DOHH2 (cell line): ENCODE data around the gene GLCE.

Source experiments
- EZH2phosphoT487 ChIP-seq: fragments of 200-600 bp; sonication (generic); IDR thresholded peaks from 2 replicates; pipeline ENCODE4 v1.6.1; 2017; ENCODE audit warnings: borderline replicate concordance, mild to moderate bottlenecking, antibody characterized with exemption, low read length, moderate library complexity, mixed read lengths
- TF ChIP-seq, protein P1 (sequence below): fragments of 200-600 bp; sonication (generic); IDR thresholded peaks from one replicate; pipeline ENCODE4 v1.5.1; 2014; ENCODE audit warnings: antibody characterized with exemption, mild to moderate bottlenecking, low read depth, low read length; ENCODE audit not compliant: poor library complexity, severe bottlenecking

DNA sequence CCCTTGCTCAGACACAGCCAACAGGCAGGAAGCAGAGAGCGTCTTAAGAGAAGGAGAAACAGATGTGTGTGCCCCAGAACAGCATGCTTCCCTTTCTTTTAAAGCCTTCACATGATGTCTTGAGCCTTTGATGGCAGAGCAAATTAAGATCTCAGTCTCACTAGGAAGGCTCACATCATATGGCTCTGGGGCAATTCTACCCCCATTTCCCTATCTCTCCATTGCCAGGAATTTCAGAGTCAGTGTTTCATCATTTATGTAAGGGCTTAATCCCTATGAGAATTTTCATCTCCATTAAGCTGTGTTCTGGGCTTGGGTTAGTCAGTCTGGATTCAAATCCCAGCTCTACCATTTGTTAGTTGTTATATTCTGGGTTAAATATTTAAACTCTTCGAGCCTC is 41.4 kb upstream of the GLCE start:
- TF ChIP-seq, protein P1, sequence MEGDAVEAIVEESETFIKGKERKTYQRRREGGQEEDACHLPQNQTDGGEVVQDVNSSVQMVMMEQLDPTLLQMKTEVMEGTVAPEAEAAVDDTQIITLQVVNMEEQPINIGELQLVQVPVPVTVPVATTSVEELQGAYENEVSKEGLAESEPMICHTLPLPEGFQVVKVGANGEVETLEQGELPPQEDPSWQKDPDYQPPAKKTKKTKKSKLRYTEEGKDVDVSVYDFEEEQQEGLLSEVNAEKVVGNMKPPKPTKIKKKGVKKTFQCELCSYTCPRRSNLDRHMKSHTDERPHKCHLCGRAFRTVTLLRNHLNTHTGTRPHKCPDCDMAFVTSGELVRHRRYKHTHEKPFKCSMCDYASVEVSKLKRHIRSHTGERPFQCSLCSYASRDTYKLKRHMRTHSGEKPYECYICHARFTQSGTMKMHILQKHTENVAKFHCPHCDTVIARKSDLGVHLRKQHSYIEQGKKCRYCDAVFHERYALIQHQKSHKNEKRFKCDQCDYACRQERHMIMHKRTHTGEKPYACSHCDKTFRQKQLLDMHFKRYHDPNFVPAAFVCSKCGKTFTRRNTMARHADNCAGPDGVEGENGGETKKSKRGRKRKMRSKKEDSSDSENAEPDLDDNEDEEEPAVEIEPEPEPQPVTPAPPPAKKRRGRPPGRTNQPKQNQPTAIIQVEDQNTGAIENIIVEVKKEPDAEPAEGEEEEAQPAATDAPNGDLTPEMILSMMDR, result no peak
- TF ChIP-seq EZH2phosphoT487, result no peak
